ENCODE results near the gene GBA2.

GRCh38 chr9:35749515-35750255 is 657 bp upstream of the GBA2 start:
- TF ChIP-seq, protein P1, sequence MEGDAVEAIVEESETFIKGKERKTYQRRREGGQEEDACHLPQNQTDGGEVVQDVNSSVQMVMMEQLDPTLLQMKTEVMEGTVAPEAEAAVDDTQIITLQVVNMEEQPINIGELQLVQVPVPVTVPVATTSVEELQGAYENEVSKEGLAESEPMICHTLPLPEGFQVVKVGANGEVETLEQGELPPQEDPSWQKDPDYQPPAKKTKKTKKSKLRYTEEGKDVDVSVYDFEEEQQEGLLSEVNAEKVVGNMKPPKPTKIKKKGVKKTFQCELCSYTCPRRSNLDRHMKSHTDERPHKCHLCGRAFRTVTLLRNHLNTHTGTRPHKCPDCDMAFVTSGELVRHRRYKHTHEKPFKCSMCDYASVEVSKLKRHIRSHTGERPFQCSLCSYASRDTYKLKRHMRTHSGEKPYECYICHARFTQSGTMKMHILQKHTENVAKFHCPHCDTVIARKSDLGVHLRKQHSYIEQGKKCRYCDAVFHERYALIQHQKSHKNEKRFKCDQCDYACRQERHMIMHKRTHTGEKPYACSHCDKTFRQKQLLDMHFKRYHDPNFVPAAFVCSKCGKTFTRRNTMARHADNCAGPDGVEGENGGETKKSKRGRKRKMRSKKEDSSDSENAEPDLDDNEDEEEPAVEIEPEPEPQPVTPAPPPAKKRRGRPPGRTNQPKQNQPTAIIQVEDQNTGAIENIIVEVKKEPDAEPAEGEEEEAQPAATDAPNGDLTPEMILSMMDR (IDR thresholded peaks at IDR 0.05), result no peak
- no peak for TF ChIP-seq POLR2A (IDR thresholded peaks at IDR 0.05)
- no peak for TF ChIP-seq POLR2AphosphoS5 (IDR thresholded peaks at IDR 0.05)

Measured in prostate gland (tissue), 2 donors.